ENCODE data around the gene GALNS.
"Not testable (repeated sequence)": the region's sequence is repeated elsewhere in the genome, so short reads cannot be mapped to it uniquely, and the experiment has no call there.

GALNS gene

GRCh38 chr16:88838566-88838965, 18.2 kb downstream of the GALNS start:
- DNase-seq (ENCODE audit: low read depth, low spot score): no peak

GRCh38 chr16:88837806-88838205, 18.9 kb downstream of the GALNS start:
- no peak for DNase-seq (ENCODE audit: low read depth, low spot score)

GRCh38 chr16:88836791-88837190, 20.0 kb downstream of the GALNS start:
- DNase-seq (ENCODE audit: low read depth, low spot score): no peak

DNA sequence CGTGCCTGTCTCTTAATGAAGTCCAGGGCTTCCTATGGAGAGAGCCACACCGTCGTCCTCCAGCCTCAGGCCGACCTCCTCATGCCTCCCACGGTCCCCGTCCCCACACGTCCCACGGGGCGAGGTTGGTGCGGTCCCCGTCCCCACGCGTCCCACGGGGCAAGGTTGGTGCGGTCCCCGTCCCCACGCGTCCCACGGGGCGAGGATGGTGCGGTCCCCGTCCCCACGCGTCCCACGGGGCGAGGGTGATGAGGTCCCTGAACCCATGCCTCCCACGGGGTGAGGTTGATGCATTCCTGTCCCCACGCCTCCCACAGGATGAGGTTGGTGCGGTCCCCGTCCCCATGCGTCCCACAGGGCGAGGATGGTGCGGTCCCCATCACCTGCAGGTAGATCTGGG, 20.9 kb downstream of the GALNS start:
- DNase-seq (ENCODE audit: low read depth, low spot score): no peak

DNA sequence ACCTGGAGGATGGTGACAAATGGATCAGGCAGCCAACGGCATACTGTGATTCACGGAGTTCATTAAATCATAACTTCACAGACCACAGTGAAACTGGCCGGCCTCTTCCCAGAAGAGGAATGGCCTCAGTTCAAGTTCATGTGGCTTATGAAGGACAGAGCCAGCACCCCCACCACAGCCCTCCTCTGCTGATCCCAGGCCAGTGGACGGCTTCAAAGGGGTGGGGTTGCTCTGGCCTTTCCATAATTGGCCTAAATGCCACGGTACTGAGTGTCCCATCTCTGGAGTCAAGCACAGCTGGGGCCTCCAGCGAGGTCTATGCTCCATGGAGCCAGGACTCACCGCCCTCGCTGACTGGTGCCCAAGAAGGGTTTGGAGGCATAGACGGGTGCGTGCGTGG, 21.4 kb downstream of the GALNS start:
- DNase-seq (ENCODE audit: low read depth, low spot score): no peak

DNA sequence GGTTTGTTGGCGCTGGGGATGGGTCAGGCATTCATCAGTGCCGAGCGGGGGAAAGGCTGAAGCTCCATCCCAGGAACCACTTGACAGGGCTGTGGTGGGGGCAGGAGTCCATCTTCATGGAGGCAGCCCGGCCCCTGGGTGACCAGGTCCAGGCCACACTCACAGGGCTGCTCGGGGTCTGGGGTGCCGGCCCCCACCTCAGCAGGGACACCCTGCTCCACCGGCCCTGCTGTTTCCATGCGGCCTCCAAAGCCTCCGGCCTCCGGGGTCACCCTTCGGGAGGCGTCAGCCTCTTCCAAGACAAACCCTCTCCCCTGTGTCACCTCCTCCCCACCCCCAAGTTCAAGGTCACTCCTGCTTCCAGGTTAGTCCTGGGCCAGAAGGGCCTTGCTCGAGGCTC, 22.1 kb downstream of the GALNS start:
- DNase-seq (ENCODE audit: low read depth, low spot score): no peak

GRCh38 chr16:88833086-88833485, 23.7 kb downstream of the GALNS start:
- DNase-seq (ENCODE audit: low read depth, low spot score): no peak

DNA sequence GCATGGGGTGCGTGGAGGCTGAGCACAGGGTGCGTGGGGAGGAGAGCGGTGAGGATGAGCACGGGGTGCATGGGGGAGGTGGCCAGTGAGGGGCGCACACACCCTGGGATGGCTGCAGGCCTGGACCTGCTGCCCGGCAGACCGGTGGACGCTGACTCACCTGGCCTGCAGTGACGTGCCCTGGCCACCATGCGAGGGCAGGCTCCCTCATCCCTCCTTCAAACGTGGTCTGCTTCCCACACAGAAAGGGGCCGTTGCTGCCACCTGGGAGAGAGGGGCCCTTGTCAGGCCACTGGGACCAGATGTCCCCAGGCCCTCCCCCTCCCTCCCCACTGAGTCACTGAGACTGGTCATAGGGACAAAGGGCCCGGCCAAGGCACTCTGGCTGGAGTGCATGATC, 24.9 kb downstream of the GALNS start:
- no peak for DNase-seq (ENCODE audit: low read depth, low spot score)

DNA sequence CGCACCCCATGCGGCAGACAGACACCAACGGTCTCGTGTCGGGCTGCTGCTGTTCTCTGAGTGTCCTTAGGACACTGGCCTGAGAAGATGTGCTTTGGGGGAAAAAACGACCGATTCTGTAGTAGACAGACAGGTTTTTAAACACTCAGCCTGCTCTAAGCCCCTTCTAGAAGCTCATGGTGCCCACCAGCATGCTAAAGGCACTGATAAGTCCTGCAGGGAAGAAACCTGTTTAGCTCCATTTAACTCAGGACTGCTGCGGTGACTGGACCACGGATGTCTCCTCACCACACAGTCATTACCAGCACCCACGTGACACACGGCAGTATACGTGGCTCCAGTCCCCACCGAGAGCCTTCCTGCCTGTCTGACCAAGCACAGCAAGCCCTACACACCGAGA, 26.0 kb downstream of the GALNS start:
- DNase-seq (ENCODE audit: low read depth, low spot score): no peak

DNA sequence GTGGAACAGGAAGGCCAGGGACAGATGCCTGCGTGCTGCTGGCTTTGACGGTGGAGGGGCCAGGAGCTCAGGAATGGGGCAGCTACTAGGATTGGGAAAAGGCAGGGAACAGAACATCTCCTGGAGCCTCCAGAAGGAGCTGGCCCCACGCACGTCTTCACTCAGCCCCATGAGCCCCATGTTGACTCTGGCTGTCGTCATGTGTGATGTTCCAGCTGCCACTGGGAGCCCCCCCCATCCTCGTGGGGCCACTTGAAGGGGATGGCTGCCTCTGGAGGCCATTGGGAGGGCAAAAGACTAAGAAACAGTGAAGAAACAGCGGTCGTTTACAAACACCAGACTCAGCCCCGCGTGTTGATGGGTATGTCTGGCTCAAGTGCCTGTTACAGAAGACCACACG, 26.5 kb downstream of the GALNS start:
- DNase-seq (ENCODE audit: low read depth, low spot score): no peak

DNA sequence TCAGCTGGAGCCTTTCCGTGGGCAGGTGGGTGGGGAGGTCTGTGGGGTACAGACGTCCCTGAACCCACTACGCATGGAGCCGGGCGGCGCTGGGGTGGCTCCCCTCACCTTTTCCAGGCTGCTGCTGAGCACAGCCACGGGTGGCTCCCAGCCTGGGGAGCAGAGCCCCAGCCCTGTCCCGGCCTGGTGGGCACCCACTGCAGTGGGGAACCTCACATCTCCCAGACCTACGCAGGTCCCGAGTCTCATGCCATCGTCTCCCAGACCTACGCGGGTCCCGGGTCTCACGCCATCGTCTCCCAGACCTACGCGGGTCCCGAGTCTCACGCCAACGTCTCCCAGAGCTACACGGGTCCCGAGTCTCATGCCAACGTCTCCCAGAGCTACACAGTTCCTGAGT, 28.0 kb downstream of the GALNS start:
- DNase-seq (ENCODE audit: low read depth, low spot score): no peak

- no peak for DNase-seq (ENCODE audit: low read depth, low spot score)
Observed at GRCh38 chr16:88827727-88828126, 29.0 kb downstream of the GALNS start.

- no peak for DNase-seq (ENCODE audit: low read depth, low spot score)
Observed at GRCh38 chr16:88826070-88826840, 30.5 kb downstream of the GALNS start.

DNA sequence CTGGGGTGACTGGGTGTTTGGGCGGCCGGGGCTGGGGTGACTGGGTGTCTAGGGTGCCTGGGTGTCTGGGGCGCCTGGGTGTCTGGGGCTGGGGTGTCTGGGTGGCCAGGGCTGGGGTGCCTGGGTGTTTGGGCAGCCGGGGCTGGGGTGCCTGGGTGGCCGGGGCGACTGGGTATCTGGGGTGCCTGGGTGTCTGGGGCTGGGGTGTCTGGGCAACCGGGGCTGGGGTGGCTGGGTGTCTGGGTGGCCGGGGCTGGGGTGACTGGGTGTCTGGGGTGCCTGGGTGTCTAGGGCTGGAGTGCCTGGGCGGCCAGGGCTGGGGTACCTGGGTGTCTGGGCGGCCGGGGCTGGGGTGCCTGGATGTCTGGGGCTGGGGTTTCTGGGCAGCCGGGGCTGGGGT, 31.6 kb downstream of the GALNS start:
- no peak for DNase-seq (ENCODE audit: low read depth, low spot score)

DNA sequence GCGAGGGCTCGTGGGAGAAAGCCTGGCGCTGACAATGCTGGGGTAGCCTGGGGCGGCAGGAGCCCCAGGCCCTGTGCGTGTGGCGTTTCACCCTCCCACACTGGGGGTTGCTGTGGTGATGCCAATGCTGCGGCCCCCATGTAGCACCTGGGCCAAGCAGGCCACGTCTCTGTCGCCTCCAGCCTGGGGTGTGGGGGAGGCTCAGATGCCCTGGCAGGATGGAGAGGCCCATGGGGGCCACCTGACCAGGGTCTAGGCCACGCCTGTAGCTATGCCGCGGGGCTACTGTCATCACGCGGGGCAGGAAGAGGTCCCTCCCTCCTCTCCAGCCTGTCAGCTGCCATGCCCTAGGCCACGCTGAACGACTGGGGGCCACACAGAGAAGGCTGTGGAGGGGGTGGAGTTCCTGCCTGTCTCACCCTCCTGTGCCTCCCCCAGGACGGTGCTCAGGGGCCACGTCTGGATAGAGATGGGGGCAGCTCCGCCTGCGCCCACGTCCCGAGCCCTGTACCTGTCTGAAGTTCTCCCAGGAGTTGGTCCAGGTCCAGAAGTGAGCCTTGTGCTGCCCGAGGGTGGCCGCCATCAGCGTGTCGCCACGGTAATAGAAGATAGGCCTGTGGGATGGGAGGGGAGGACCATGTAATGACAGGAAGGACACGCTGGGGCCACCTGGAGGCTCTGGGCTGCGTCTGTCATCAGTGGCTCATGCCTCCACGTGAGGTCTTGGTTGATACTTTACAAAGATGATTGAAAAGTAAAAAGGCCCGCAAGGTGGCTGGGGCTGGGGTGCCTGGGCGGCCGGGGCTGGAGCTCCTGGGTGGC, 32.3 kb downstream of the GALNS start:
- DNase-seq (ENCODE audit: low read depth, low spot score): no peak

DNA sequence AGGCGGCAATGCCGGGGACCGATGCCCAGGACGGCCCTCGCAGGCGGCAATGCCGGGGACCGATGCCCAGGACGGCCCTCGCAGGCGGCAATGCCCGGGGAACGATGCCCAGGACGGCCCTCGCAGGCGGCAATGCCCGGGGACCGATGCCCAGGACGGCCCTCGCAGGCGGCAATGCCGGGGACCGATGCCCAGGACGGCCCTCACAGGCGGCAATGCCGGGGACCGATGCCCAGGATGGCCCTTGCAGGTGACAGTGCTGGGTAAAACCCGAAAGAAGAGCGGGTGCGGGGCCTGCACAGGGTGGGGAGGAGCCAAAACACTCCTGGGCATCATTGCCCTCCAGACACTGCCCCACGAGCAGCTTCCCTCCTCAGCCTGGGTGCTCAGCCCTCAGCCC, 33.1 kb downstream of the GALNS start:
- not testable (repeated sequence) for DNase-seq (ENCODE audit: low read depth, low spot score)

GRCh38 chr16:88822281-88823040, 34.3 kb downstream of the GALNS start:
- DNase-seq (ENCODE audit: low read depth, low spot score): no peak

DNA sequence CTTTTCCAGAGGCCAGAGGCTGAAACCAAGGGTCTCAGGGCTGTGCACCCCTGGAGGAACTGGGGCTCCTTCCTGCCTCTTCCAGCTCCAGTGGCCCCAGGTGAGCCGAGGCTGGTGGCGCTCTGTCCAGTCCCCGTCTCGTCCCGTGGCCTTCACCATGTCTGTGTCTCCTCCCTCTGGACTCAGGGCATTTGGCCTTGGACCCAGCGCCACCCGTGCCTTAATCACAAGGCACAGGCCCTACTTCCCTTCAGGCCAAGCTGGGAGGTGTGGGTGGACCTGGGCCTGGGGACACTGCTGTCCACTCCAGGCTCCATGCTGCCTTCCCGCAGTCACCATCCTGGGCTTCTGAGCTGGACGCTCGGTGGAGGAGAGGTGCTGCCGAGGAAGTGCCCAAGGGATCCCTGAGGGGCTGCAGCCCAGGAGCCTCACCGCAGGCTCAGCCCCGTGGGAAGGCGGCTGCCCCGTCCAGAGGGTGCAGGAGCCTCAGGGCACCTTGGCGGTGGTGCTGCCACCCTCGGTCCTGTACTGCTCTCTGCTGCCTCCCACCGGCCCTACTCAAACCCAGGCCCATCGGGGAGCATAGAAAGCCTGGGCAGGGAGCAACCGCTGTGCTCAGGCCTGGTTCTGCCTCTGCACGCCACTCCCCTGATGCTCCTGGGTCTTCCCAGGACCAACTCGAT, 35.4 kb downstream of the GALNS start:
- DNase-seq (ENCODE audit: low read depth, low spot score): no peak

DNA sequence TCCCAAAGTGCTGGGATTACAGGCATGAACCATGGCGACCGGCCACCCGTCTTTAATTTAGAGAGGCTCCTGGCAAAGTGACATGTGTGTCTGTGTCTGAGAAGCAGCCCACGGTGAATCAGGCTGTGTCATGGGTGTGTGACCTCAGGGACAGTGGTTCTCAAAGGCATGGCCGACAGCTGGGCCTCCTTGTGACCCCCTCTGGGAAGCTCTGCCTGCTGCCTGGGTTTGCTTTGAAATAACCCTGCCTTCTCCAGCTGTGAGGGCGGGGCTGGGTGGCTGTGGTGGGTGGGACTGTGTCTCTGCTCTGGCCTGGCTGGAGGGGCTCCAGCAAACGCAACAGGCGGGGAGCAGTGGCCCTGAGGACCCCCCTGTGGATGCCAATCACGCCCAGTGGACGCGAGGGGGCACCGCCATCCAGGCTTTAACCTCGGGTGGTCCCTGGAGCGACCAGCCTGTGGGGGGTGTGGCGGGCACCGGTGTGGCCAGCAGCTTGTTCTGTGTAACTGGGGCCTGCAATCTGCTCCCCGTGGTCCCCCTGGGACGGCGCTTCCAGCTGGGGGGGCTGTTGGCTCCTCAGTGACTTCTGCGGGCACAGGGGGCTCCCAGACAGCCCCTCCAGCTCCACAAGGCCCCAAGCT, 36.2 kb downstream of the GALNS start:
- no peak for DNase-seq (ENCODE audit: low read depth, low spot score)

DNA sequence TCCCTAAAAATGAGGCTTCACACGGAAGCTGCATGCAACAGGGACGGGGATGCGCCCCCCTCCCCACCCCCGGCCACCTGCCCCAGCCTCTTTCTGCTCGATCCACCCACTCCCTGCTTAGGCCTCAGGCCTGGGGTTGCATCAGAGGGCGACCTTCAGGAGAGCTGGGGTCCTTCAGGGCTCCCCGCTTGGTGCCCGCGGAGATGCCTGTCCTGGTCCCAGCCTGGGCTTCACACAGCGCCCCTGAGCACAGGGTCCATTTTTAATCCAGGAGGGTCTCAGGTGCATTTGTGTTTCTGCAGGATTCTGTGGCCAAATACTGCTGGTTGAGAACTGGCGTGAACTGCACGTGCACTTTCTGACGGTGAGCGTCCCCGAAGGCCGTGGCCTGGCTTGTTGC, 37.6 kb downstream of the GALNS start:
- DNase-seq (ENCODE audit: low read depth, low spot score): no peak

DNA sequence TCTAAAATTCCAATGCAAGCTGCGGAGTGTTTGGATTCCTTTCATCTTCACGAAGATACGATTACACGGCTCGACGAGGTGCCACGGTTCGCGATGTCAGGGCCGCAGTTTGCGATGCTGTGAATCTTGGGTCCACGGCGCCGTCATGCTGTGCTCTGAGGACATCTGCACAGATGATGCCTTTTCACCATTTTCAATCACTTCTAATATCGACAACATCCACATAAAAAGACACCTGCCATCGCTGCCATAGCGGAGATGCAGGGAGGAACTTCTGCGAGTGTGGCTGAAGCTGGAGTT, 38.2 kb downstream of the GALNS start:
- DNase-seq (ENCODE audit: low read depth, low spot score): no peak

Data from activated CD4-positive, CD25-positive, alpha-beta regulatory T cell treated with anti-CD3 and anti-CD28 coated beads, Interleukin-2, amount 50 U/mL, for 16 hours (primary cell).